ENCODE measurements around the gene STXBP6. TPM values are rescaled to one million over a fixed set of nuclear protein-coding genes. Genes with fewer than 3 reads are reported as not detected.
"Not testable (repeated sequence)": the region's sequence is repeated elsewhere in the genome, so short reads cannot be mapped to it uniquely, and the experiment has no call there.

STXBP6 gene
- total RNA-seq, 1 donor from 2014 or later = not detected

- intact Hi-C loops (cut with micrococcal nuclease) = no loop called here
- DNase-seq (ENCODE audit: low spot score) = no peak
- no peaks in the 10 kb centered on the region for H3K4me1 Mint-ChIP-seq (ENCODE audit: low read depth)
- no peaks in the 10 kb centered on the region for H3K9me3 Mint-ChIP-seq
- no peaks in the 10 kb centered on the region for H3K27me3 Mint-ChIP-seq (ENCODE audit: low read depth)
- no peak overlapping the region for H3K27ac Mint-ChIP-seq
- no peak overlapping the region for H3K4me3 Mint-ChIP-seq (ENCODE audit: low read depth)
- H3K36me3 Mint-ChIP-seq (ENCODE audit: low read depth) = no peaks in the 10 kb centered on the region
Observed at GRCh38 chr14:24965934-24966578, 83.9 kb downstream of the STXBP6 start.

- H3K4me1 Mint-ChIP-seq (ENCODE audit: low read depth) = no peaks in the 10 kb centered on the region
- no peak overlapping the region for H3K4me3 Mint-ChIP-seq (ENCODE audit: low read depth)
- DNase-seq (ENCODE audit: low spot score) = no peak
- no peaks in the 10 kb centered on the region for H3K9me3 Mint-ChIP-seq
- intact Hi-C loops (cut with micrococcal nuclease) = no loop called here
- H3K27me3 Mint-ChIP-seq (ENCODE audit: low read depth) = no peaks in the 10 kb centered on the region
- H3K27ac Mint-ChIP-seq = no peak overlapping the region
- H3K36me3 Mint-ChIP-seq (ENCODE audit: low read depth) = no peaks in the 10 kb centered on the region
Observed at GRCh38 chr14:24965578-24965933, 84.4 kb downstream of the STXBP6 start.

GRCh38 chr14:24964591-24964990 lies 85.4 kb downstream of the STXBP6 start:
- no peaks in the 10 kb centered on the region for H3K9me3 Mint-ChIP-seq
- H3K4me3 Mint-ChIP-seq (ENCODE audit: low read depth) = no peak overlapping the region
- no peak overlapping the region for H3K27ac Mint-ChIP-seq
- no peaks in the 10 kb centered on the region for H3K27me3 Mint-ChIP-seq (ENCODE audit: low read depth)
- intact Hi-C loops (cut with micrococcal nuclease) = no loop called here
- H3K36me3 Mint-ChIP-seq (ENCODE audit: low read depth) = no peaks in the 10 kb centered on the region
- DNase-seq (ENCODE audit: low spot score) = no peak
- no peaks in the 10 kb centered on the region for H3K4me1 Mint-ChIP-seq (ENCODE audit: low read depth)

- Mint-ChIP-seq H3K4me3 (ENCODE audit: low read depth) (no peak overlapping the region), H3K27ac (no peak overlapping the region), H3K9me3 (no peaks in the 10 kb centered on the region), H3K4me1 (ENCODE audit: low read depth) (no peaks in the 10 kb centered on the region), H3K27me3 (ENCODE audit: low read depth) (no peaks in the 10 kb centered on the region), H3K36me3 (ENCODE audit: low read depth) (no peaks in the 10 kb centered on the region)
- DNase-seq (ENCODE audit: low spot score) = no peak
- intact Hi-C loops (cut with micrococcal nuclease) = no loop called here
Observed at GRCh38 chr14:24964048-24964447, 85.9 kb downstream of the STXBP6 start.

GRCh38 chr14:24962118-24962517 lies 87.8 kb downstream of the STXBP6 start:
- H3K9me3 Mint-ChIP-seq; H3K4me1 Mint-ChIP-seq (ENCODE audit: low read depth); H3K27me3 Mint-ChIP-seq (ENCODE audit: low read depth); DNase-seq (ENCODE audit: low spot score); H3K4me3 Mint-ChIP-seq (ENCODE audit: low read depth); H3K36me3 Mint-ChIP-seq (ENCODE audit: low read depth); intact Hi-C loops (cut with micrococcal nuclease); H3K27ac Mint-ChIP-seq: not testable (repeated sequence)

- Mint-ChIP-seq H3K9me3 (no peaks in the 10 kb centered on the region), H3K36me3 (ENCODE audit: low read depth) (no peaks in the 10 kb centered on the region), H3K4me1 (ENCODE audit: low read depth) (no peaks in the 10 kb centered on the region), H3K27ac (no peak overlapping the region), H3K4me3 (ENCODE audit: low read depth) (no peak overlapping the region), H3K27me3 (ENCODE audit: low read depth) (no peaks in the 10 kb centered on the region)
- intact Hi-C loops (cut with micrococcal nuclease) = no loop called here
- no peak for DNase-seq (ENCODE audit: low spot score)
Observed at GRCh38 chr14:24960816-24961215, 89.1 kb downstream of the STXBP6 start.

- H3K36me3 Mint-ChIP-seq (ENCODE audit: low read depth) = no peaks in the 10 kb centered on the region
- no peaks in the 10 kb centered on the region for H3K9me3 Mint-ChIP-seq
- H3K27me3 Mint-ChIP-seq (ENCODE audit: low read depth) = no peaks in the 10 kb centered on the region
- no peak overlapping the region for H3K27ac Mint-ChIP-seq
- no peak for DNase-seq (ENCODE audit: low spot score)
- no peak overlapping the region for H3K4me3 Mint-ChIP-seq (ENCODE audit: low read depth)
- intact Hi-C loops (cut with micrococcal nuclease) = no loop called here
- H3K4me1 Mint-ChIP-seq (ENCODE audit: low read depth) = no peaks in the 10 kb centered on the region
Observed at GRCh38 chr14:24959791-24960331, 90.1 kb downstream of the STXBP6 start.

- no peak for DNase-seq (ENCODE audit: low spot score)
- Mint-ChIP-seq H3K27ac (no peak overlapping the region), H3K4me3 (ENCODE audit: low read depth) (no peak overlapping the region), H3K9me3 (no peaks in the 10 kb centered on the region), H3K4me1 (ENCODE audit: low read depth) (no peaks in the 10 kb centered on the region), H3K27me3 (ENCODE audit: low read depth) (no peaks in the 10 kb centered on the region), H3K36me3 (ENCODE audit: low read depth) (no peaks in the 10 kb centered on the region)
- intact Hi-C loops (cut with micrococcal nuclease) = no loop called here
Observed at GRCh38 chr14:24958271-24958670, 91.7 kb downstream of the STXBP6 start.

- Mint-ChIP-seq H3K4me3 (ENCODE audit: low read depth) (no peak overlapping the region), H3K36me3 (ENCODE audit: low read depth) (no peaks in the 10 kb centered on the region), H3K4me1 (ENCODE audit: low read depth) (no peaks in the 10 kb centered on the region), H3K27ac (no peak overlapping the region), H3K27me3 (ENCODE audit: low read depth) (no peaks in the 10 kb centered on the region), H3K9me3 (no peaks in the 10 kb centered on the region)
- intact Hi-C loops (cut with micrococcal nuclease) = no loop called here
- no peak for DNase-seq (ENCODE audit: low spot score)
Observed at GRCh38 chr14:24957814-24958213, 92.1 kb downstream of the STXBP6 start.

- Mint-ChIP-seq H3K27ac (no peak overlapping the region), H3K4me3 (ENCODE audit: low read depth) (no peak overlapping the region)
- no peak for DNase-seq (ENCODE audit: low spot score)
Observed at GRCh38 chr14:24956104-24956503, 93.8 kb downstream of the STXBP6 start.

GRCh38 chr14:24954700-24955037 lies 95.3 kb downstream of the STXBP6 start:
- no peaks in the 10 kb centered on the region for H3K27me3 Mint-ChIP-seq (ENCODE audit: low read depth)
- no peaks in the 10 kb centered on the region for H3K4me1 Mint-ChIP-seq (ENCODE audit: low read depth)
- no peak for DNase-seq (ENCODE audit: low spot score)
- no peaks in the 10 kb centered on the region for H3K9me3 Mint-ChIP-seq
- intact Hi-C loops (cut with micrococcal nuclease) = no loop called here
- H3K4me3 Mint-ChIP-seq (ENCODE audit: low read depth) = no peak overlapping the region
- H3K36me3 Mint-ChIP-seq (ENCODE audit: low read depth) = no peaks in the 10 kb centered on the region
- no peak overlapping the region for H3K27ac Mint-ChIP-seq

More at GRCh38 chr14:24956104-24956503, 93.8 kb downstream of the STXBP6 start:
- Mint-ChIP-seq H3K36me3 (ENCODE audit: low read depth) (no peaks in the 10 kb centered on the region), H3K27me3 (ENCODE audit: low read depth) (no peaks in the 10 kb centered on the region), H3K9me3 (no peaks in the 10 kb centered on the region), H3K4me1 (ENCODE audit: low read depth) (no peaks in the 10 kb centered on the region)
- intact Hi-C loops (cut with micrococcal nuclease) = no loop called here

- no peak overlapping the region for H3K4me3 Mint-ChIP-seq (ENCODE audit: low read depth)
- intact Hi-C loops (cut with micrococcal nuclease) = no loop called here
- H3K9me3 Mint-ChIP-seq = no peaks in the 10 kb centered on the region
- H3K27ac Mint-ChIP-seq = no peak overlapping the region
- no peaks in the 10 kb centered on the region for H3K27me3 Mint-ChIP-seq (ENCODE audit: low read depth)
- no peaks in the 10 kb centered on the region for H3K4me1 Mint-ChIP-seq (ENCODE audit: low read depth)
- no peak for DNase-seq (ENCODE audit: low spot score)
- no peaks in the 10 kb centered on the region for H3K36me3 Mint-ChIP-seq (ENCODE audit: low read depth)
Observed at GRCh38 chr14:24954037-24954699, 95.8 kb downstream of the STXBP6 start.

- no peak overlapping the region for H3K27ac Mint-ChIP-seq
- intact Hi-C loops (cut with micrococcal nuclease) = no loop called here
- no peak overlapping the region for H3K4me3 Mint-ChIP-seq (ENCODE audit: low read depth)
- H3K27me3 Mint-ChIP-seq (ENCODE audit: low read depth) = no peaks in the 10 kb centered on the region
- no peak for DNase-seq (ENCODE audit: low spot score)
- no peaks in the 10 kb centered on the region for H3K36me3 Mint-ChIP-seq (ENCODE audit: low read depth)
- no peaks in the 10 kb centered on the region for H3K4me1 Mint-ChIP-seq (ENCODE audit: low read depth)
- no peaks in the 10 kb centered on the region for H3K9me3 Mint-ChIP-seq
Observed at GRCh38 chr14:24952851-24953666, 96.9 kb downstream of the STXBP6 start.
